H7 (cell line): ENCODE measurements around the gene TPK1. TPM values are rescaled to one million over a fixed set of nuclear protein-coding genes. Genes with fewer than 3 reads are reported as not detected.
A peak's percentile ranks its signal among the peaks of the same experiment; 100 is the strongest.

ENCODE experiments used
- DNase-seq: peaks from one replicate; pipeline ENCODE4 v3.0.0; 2012
- H3K27me3 ChIP-seq: 2 replicates; pipeline ENCODE4 v1.6.0; 2011; ENCODE audit warnings: mild to moderate bottlenecking, low read length; ENCODE audit not compliant: control insufficient read depth, insufficient read depth
- H3K36me3 ChIP-seq: replicated peaks from 2 replicates; pipeline ENCODE4 v1.5.1; 2011; ENCODE audit warnings: low read length; ENCODE audit not compliant: control insufficient read depth, insufficient read depth
- H3K4me3 ChIP-seq: 2 replicates; pipeline ENCODE4 v1.5.1; 2011; ENCODE audit warnings: low read depth, mild to moderate bottlenecking, control low read depth, low read length, moderate library complexity; ENCODE audit not compliant: insufficient read depth
- total RNA-seq: library from RNA; depleted of rRNA; stranded (reverse); fragments of >200 nt; shearing (Covaris generic); gene quantifications from 2 replicates; pipeline ENCODE4 v1.2.3, GENCODE V29; 2014

TPK1 gene
- total RNA-seq, 1 experiment from 2014 or later, result 6.2 TPM

GRCh38 chr7:144836545-144836842, 641 bp upstream of the TPK1 start:
- H3K27me3 ChIP-seq, result no peaks in the 10 kb centered on the region; the same call in 1 of the 2 replicates
- DNase-seq, result no peak
- H3K36me3 ChIP-seq, result no peaks in the 10 kb centered on the region
- H3K4me3 ChIP-seq, result peak overlapping the region; percentile 69; the same call in 1 of the 2 replicates

GRCh38 chr7:144835155-144835611, 670 bp downstream of the TPK1 start:
- H3K27me3 ChIP-seq, result no peaks in the 10 kb centered on the region; the same call in 1 of the 2 replicates
- peak; percentile 37 for DNase-seq
- peak overlapping the region; percentile 69 for H3K4me3 ChIP-seq
- no peaks in the 10 kb centered on the region for H3K36me3 ChIP-seq

GRCh38 chr7:144834641-144835144, 1.2 kb downstream of the TPK1 start:
- H3K36me3 ChIP-seq, result no peaks in the 10 kb centered on the region
- no peaks in the 10 kb centered on the region; the same call in 1 of the 2 replicates for H3K27me3 ChIP-seq
- peak; percentile 7 for DNase-seq
- peak overlapping the region; percentile 69 for H3K4me3 ChIP-seq

- Histone ChIP-seq H3K27me3 (no peaks in the 10 kb centered on the region; the same call in 1 of the 2 replicates), H3K4me3 (no peak overlapping the region), H3K36me3 (no peaks in the 10 kb centered on the region)
- DNase-seq, result no peak
Measured at GRCh38 chr7:144830811-144831210, 5.0 kb downstream of the TPK1 start.

GRCh38 chr7:144830024-144830785, 5.6 kb downstream of the TPK1 start:
- Histone ChIP-seq H3K36me3 (no peaks in the 10 kb centered on the region), H3K27me3 (no peaks in the 10 kb centered on the region; the same call in 1 of the 2 replicates), H3K4me3 (no peak overlapping the region)
- DNase-seq, result no peak

GRCh38 chr7:144827621-144828020, 8.2 kb downstream of the TPK1 start:
- no peak for DNase-seq
- Histone ChIP-seq H3K27me3 (no peaks in the 10 kb centered on the region), H3K4me3 (no peak overlapping the region), H3K36me3 (no peaks in the 10 kb centered on the region)

- no peaks in the 10 kb centered on the region for H3K27me3 ChIP-seq
- H3K36me3 ChIP-seq, result no peaks in the 10 kb centered on the region
- H3K4me3 ChIP-seq, result no peak overlapping the region
- no peak for DNase-seq
Measured at GRCh38 chr7:144826208-144826607, 9.6 kb downstream of the TPK1 start.

GRCh38 chr7:144824360-144824759, 11.5 kb downstream of the TPK1 start:
- Histone ChIP-seq H3K36me3 (no peaks in the 10 kb centered on the region), H3K4me3 (no peak overlapping the region), H3K27me3 (no peaks in the 10 kb centered on the region)
- no peak for DNase-seq

GRCh38 chr7:144822223-144822622, 13.6 kb downstream of the TPK1 start:
- no peak for DNase-seq
- H3K27me3 ChIP-seq, result no peaks in the 10 kb centered on the region
- no peaks in the 10 kb centered on the region for H3K36me3 ChIP-seq
- H3K4me3 ChIP-seq, result no peak overlapping the region

GRCh38 chr7:144821067-144821466, 14.8 kb downstream of the TPK1 start:
- Histone ChIP-seq H3K4me3 (no peak overlapping the region), H3K36me3 (no peaks in the 10 kb centered on the region), H3K27me3 (no peaks in the 10 kb centered on the region)
- DNase-seq, result no peak

- Histone ChIP-seq H3K27me3 (no peaks in the 10 kb centered on the region), H3K36me3 (no peaks in the 10 kb centered on the region), H3K4me3 (no peak overlapping the region)
- DNase-seq, result no peak
Measured at GRCh38 chr7:144820552-144820951, 15.3 kb downstream of the TPK1 start.

- no peak for DNase-seq
- Histone ChIP-seq H3K27me3 (no peaks in the 10 kb centered on the region), H3K36me3 (no peaks in the 10 kb centered on the region), H3K4me3 (no peak overlapping the region)
Measured at GRCh38 chr7:144819566-144819965, 16.3 kb downstream of the TPK1 start.

- no peaks in the 10 kb centered on the region for H3K27me3 ChIP-seq
- H3K36me3 ChIP-seq, result no peaks in the 10 kb centered on the region
- H3K4me3 ChIP-seq, result no peak overlapping the region
- no peak for DNase-seq
Measured at GRCh38 chr7:144818511-144818910, 17.3 kb downstream of the TPK1 start.

- DNase-seq, result no peak
- H3K4me3 ChIP-seq, result no peak overlapping the region
- no peaks in the 10 kb centered on the region for H3K36me3 ChIP-seq
- no peaks in the 10 kb centered on the region for H3K27me3 ChIP-seq
Measured at GRCh38 chr7:144817001-144817400, 18.9 kb downstream of the TPK1 start.

- Histone ChIP-seq H3K36me3 (no peaks in the 10 kb centered on the region), H3K4me3 (no peak overlapping the region), H3K27me3 (no peaks in the 10 kb centered on the region)
- DNase-seq, result no peak
Measured at GRCh38 chr7:144814299-144814698, 21.6 kb downstream of the TPK1 start.
